Neural cell (in vitro differentiated cells): ENCODE results near the gene GPRC6A. TPM values are rescaled to one million over a fixed set of nuclear protein-coding genes. Genes with fewer than 3 reads are reported as not detected.

Experiments used
- H2AFZ ChIP-seq: fragments of 200-600, 300-800 bp; sonication (generic), shearing (Covaris generic); 2 replicates; pipeline ENCODE4 v1.6.0; 2014; ENCODE audit warnings: low read depth, mild to moderate bottlenecking, antibody characterized with exemption, low read length, moderate library complexity
- H3F3A ChIP-seq: fragments of 200-600 bp; shearing (Covaris generic); 2 replicates; pipeline ENCODE4 v1.6.1; 2016; ENCODE audit warnings: mild to moderate bottlenecking, moderate library complexity, mixed read lengths, antibody characterized with exemption, low read length; ENCODE audit not compliant: insufficient read depth, poor library complexity, severe bottlenecking
- H3K27ac ChIP-seq: fragments of 200-600, 300-800 bp; sonication (generic), shearing (Covaris generic); 2 replicates; pipeline ENCODE4 v1.5.1; 2014; ENCODE audit warnings: mild to moderate bottlenecking, low read length, moderate library complexity
- H3K27me3 ChIP-seq: fragments of 300-800, 200-600 bp; sonication (generic), shearing (Covaris generic); 2 replicates; pipeline ENCODE4 v1.6.0; 2014; ENCODE audit warnings: mild to moderate bottlenecking, low read depth, low read length, moderate library complexity; ENCODE audit not compliant: insufficient read depth
- H3K36me3 ChIP-seq: fragments of 300-800, 200-600 bp; sonication (generic), shearing (Covaris generic); 2 replicates; pipeline ENCODE4 v1.5.1; 2014; ENCODE audit warnings: mild to moderate bottlenecking, antibody characterized with exemption, low read length, moderate library complexity; ENCODE audit not compliant: insufficient read depth
- H3K4me2 ChIP-seq: fragments of 300-800, 200-600 bp; sonication (generic), shearing (Covaris generic); 2 replicates; pipeline ENCODE4 v1.6.0; 2014; ENCODE audit warnings: mild to moderate bottlenecking, low read length
- H3K4me3 ChIP-seq: fragments of 300-800, 200-600 bp; sonication (generic), shearing (Covaris generic); 2 replicates; pipeline ENCODE4 v1.5.1; 2014; ENCODE audit warnings: mild to moderate bottlenecking, low read length, moderate library complexity
- H3K79me2 ChIP-seq: fragments of 200-600 bp; shearing (Covaris generic); replicated peaks from 2 replicates; pipeline ENCODE4 v1.6.0; 2014; ENCODE audit warnings: mild to moderate bottlenecking, low read length, moderate library complexity; ENCODE audit not compliant: insufficient read depth
- H3K9ac ChIP-seq: fragments of 300-800, 200-600 bp; sonication (generic), shearing (Covaris generic); 2 replicates; pipeline ENCODE4 v1.6.1; 2016; ENCODE audit warnings: mild to moderate bottlenecking, low read length, mixed read lengths
- H3K9me2 ChIP-seq: fragments of 200-600 bp; shearing (Covaris generic); 2 replicates; pipeline ENCODE4 v1.6.1; 2016; ENCODE audit warnings: mild to moderate bottlenecking, low read length, mixed read lengths; ENCODE audit not compliant: insufficient read depth
- H3K9me3 ChIP-seq: fragments of 200-600, 300-800 bp; sonication (generic), shearing (Covaris generic); 2 replicates; pipeline ENCODE4 v1.6.1; 2016; ENCODE audit warnings: mild to moderate bottlenecking, mixed run types, low read length, moderate library complexity, mixed read lengths
- H4K20me1 ChIP-seq: fragments of 200-600 bp; shearing (Covaris generic); 2 replicates; pipeline ENCODE4 v1.6.1; 2016; ENCODE audit warnings: mild to moderate bottlenecking, mixed run types; ENCODE audit not compliant: insufficient read depth
- CTCF ChIP-seq: fragments of 450-650 bp; IDR thresholded peaks from 2 replicates; pipeline ENCODE4 v1.5.1; 2014; ENCODE audit warnings: antibody characterized with exemption, mild to moderate bottlenecking, moderate library complexity; ENCODE audit not compliant: poor library complexity, severe bottlenecking
- EP300 ChIP-seq: fragments of 450-650 bp; conservative IDR thresholded peaks from 2 replicates; pipeline ENCODE4 v1.6.1; 2014; ENCODE audit warnings: antibody characterized with exemption, mild to moderate bottlenecking, moderate library complexity; ENCODE audit not compliant: poor library complexity, severe bottlenecking
- EZH2 ChIP-seq: fragments of 200-600, 300-800 bp; shearing (Covaris generic), sonication (generic); IDR thresholded peaks from 2 replicates; pipeline ENCODE4 v1.6.1; 2014; ENCODE audit warnings: antibody characterized with exemption, low read length, borderline replicate concordance, mild to moderate bottlenecking; ENCODE audit not compliant: insufficient read depth, poor library complexity, severe bottlenecking
- MXI1 ChIP-seq: fragments of 450-650 bp; conservative IDR thresholded peaks from 2 replicates; pipeline ENCODE4 v1.6.1; 2014; ENCODE audit warnings: antibody characterized with exemption, mild to moderate bottlenecking; ENCODE audit not compliant: poor library complexity, severe bottlenecking
- POLR2AphosphoS5 ChIP-seq: IDR thresholded peaks from 2 replicates; pipeline ENCODE4 v1.6.1; 2012
- RAD21 ChIP-seq: fragments of 450-650 bp; conservative IDR thresholded peaks from 2 replicates; pipeline ENCODE4 v1.6.1; 2014; ENCODE audit warnings: antibody characterized with exemption, mild to moderate bottlenecking, moderate library complexity
- REST ChIP-seq: IDR thresholded peaks from 2 replicates; pipeline ENCODE4 v1.6.1; 2012; ENCODE audit warnings: borderline replicate concordance
- SMC3 ChIP-seq: fragments of 450-650 bp; conservative IDR thresholded peaks from 2 replicates; pipeline ENCODE4 v1.6.1; 2014; ENCODE audit warnings: antibody characterized with exemption, mild to moderate bottlenecking, moderate library complexity; ENCODE audit not compliant: poor library complexity
- TAF1 ChIP-seq: IDR thresholded peaks from 2 replicates; pipeline ENCODE4 v1.6.1; 2012; ENCODE audit warnings: low read depth
- polyA plus RNA-seq: library from polyadenylated mRNA; depleted of rRNA; stranded (reverse); fragments of >200 nt; gene quantifications from 2 replicates; pipeline ENCODE4 v1.2.3, GENCODE V29; 2014

The GPRC6A gene
- polyA plus RNA-seq, 1 donor from 2014 or later: not detected

- Histone ChIP-seq H4K20me1 (no peaks in the 10 kb centered on the region), H3K36me3 (no peaks in the 10 kb centered on the region), H3K9me3 (no peaks in the 10 kb centered on the region), H3K4me2 (no peak overlapping the region), H3F3A (no peaks in the 10 kb centered on the region), H3K79me2 (no peaks in the 10 kb centered on the region), H3K4me3 (no peak overlapping the region), H3K9me2 (no peaks in the 10 kb centered on the region), H3K9ac (no peak overlapping the region), H3K27ac (no peak overlapping the region), H2AFZ (no peak overlapping the region), H3K27me3 (no peaks in the 10 kb centered on the region)
- TF ChIP-seq CTCF (no peak), RAD21 (no peak), EP300 (no peak), POLR2AphosphoS5 (no peak), REST (no peak), MXI1 (no peak), SMC3 (no peak), EZH2 (no peak), TAF1 (no peak)
Observed at GRCh38 chr6:116783852-116784251, 45.0 kb downstream of the GPRC6A start.

GRCh38 chr6:116779573-116780164, 49.2 kb downstream of the GPRC6A start:
- no peak overlapping the region for H3K4me3 ChIP-seq
- H3K4me2 ChIP-seq: no peak overlapping the region
- no peak for TF ChIP-seq POLR2AphosphoS5
- TF ChIP-seq RAD21: peak; percentile 62
- TF ChIP-seq TAF1: no peak
- no peak for TF ChIP-seq REST
- peak; percentile 68 for TF ChIP-seq CTCF
- peak; percentile 69 for TF ChIP-seq SMC3
- H3K9me3 ChIP-seq: no peaks in the 10 kb centered on the region
- H3K27ac ChIP-seq: no peak overlapping the region
- H3K36me3 ChIP-seq: no peaks in the 10 kb centered on the region
- H3K27me3 ChIP-seq: no peaks in the 10 kb centered on the region
- H3K79me2 ChIP-seq: no peaks in the 10 kb centered on the region
- no peak overlapping the region for H3K9ac ChIP-seq
- H4K20me1 ChIP-seq: no peaks in the 10 kb centered on the region
- no peak overlapping the region for H2AFZ ChIP-seq
- no peaks in the 10 kb centered on the region for H3K9me2 ChIP-seq
- H3F3A ChIP-seq: no peaks in the 10 kb centered on the region
